ENCODE results near the gene WDR91.

WDR91 gene

GRCh38 chr7:135158874-135159273 lies 52.5 kb downstream of the WDR91 start:
- no peak for DNase-seq

- no peak for DNase-seq
Measured at GRCh38 chr7:135158141-135158655, 53.1 kb downstream of the WDR91 start.

- DNase-seq, result no peak
Measured at GRCh38 chr7:135156290-135156689, 55.0 kb downstream of the WDR91 start.

DNA sequence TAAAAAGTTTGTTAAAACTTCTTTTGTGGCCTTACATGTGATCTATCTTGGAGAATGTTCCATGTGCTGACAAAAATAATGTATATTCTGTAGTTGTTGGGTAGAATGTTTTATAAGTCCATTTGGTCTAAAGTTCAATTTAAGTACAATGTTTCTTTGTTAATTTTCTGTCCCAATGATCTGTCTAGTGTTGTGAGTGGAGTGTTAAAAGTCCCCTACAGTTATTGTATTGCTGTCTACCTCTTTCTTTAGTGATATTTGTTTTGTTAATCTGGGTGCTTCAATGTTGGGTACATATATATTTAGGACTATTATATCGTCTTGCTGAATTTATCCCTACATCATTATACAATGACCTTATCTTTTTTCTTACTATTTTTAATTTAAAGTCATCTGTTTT lies 56.6 kb downstream of the WDR91 start:
- no peak for DNase-seq

DNA sequence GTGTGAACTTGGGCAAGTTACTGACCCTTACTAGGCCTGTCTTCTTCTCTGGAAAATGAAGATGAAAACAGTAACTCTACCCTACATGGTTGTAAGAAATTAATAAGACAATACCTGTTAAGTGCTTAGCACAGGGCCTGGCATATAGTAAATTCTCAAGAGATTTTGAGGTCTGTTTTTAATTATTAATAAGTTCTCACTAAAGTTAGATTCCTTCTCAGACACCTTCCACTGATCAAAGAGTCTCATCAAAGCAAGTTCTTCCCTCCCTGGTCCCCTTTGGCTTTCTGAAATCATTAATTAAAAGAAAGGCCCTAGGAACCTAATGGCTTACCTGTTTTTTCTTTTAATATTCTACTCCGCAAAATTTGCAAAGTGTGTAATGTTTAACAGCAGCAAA lies 58.9 kb downstream of the WDR91 start:
- no peak for DNase-seq

GRCh38 chr7:135151533-135151932 lies 59.8 kb downstream of the WDR91 start:
- DNase-seq, result no peak

- DNase-seq, result no peak
Measured at GRCh38 chr7:135151132-135151531, 60.2 kb downstream of the WDR91 start.

DNA sequence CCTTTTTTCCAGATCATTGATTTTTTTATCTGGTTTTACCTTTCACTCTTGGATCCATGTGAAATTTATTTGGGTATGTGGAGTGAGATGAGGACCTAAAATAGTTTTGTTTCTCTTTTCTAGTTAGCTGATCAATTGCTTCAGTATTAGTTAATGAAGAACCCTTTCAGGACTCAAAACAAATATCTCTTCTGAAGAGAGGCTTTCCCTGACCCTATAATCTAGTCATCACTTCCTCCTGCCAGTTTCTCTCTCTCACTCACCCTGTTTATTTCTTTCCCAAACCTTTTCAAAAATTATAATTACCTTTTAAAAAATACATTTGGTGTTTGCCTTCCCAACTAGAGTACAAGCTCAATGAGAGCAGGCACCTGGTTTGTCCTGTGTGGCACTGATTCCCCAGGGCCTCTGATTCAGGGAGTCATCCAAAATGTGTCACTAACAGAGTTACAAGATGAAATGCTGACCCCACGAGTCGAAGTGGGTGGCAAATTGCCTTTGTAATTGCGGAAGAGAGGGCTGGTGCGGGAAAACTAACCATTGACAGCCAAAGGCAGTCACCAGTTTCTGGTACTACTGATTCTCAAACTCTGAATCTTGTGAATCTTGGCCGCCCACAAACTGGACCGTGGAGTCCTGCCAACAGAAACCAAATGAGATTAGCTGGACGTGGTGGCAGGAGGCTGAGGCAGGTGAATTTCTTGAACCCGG lies 61.1 kb downstream of the WDR91 start:
- no peak for DNase-seq

GRCh38 chr7:135147899-135148721 lies 63.2 kb downstream of the WDR91 start, which contains the start of gene TMEM140:
Gene TMEM140 (plus strand): TSS chr7:135148072. CDS start chr7:135164442, 16,370 bp downstream.
- DNase-seq, result peak; percentile 70

DNA sequence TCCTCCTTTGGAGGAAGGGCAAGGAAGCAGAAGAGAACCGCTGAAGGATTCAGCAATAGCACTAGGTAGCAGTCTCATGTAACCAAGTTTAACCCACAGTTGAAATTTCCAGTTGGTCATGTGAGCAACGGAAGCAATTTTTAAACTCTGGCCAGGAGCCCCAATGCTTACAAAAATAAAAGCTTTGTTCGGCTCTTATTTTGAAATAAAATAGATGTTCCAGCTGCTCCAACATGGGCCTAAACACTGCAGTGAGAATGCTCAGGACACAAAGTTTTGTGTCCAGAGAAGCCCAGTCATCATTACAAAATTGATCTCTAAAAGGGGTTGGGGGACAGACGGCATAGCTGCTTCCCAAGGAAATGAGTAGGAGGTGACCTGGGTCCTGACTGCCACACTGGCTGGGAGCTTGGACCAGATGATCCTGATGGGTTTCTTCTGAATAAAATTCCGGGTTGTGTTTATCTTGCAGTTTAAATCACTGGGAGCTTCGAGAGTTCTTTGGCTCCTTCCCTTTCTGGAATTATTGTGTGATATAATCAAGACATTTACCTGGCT lies 63.9 kb downstream of the WDR91 start:
- no peak for DNase-seq

GRCh38 chr7:135143885-135144668 lies 67.2 kb downstream of the WDR91 start:
- no peak for DNase-seq
